ENCODE results near the gene ZBTB20.

DNA sequence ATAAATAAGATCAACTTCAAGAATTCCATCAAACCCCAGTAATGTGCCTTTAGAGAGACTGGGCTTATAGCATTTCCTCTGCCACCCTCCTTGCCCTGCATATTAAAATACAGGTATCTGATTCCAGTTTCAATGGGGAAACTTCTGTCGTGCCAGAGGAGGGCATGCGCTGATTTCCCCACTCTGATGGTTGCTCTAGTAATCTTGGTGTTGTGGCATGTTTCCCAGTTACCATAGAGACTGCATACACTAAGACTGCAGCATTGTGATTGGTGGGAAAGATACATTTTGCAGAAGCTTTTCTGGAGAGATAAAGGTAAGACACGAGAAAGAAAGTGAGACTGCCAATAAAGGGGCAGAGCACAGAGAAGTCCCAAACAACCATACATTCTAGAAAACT lies 627.7 kb downstream of the ZBTB20 start:
- TF ChIP-seq, protein P1, sequence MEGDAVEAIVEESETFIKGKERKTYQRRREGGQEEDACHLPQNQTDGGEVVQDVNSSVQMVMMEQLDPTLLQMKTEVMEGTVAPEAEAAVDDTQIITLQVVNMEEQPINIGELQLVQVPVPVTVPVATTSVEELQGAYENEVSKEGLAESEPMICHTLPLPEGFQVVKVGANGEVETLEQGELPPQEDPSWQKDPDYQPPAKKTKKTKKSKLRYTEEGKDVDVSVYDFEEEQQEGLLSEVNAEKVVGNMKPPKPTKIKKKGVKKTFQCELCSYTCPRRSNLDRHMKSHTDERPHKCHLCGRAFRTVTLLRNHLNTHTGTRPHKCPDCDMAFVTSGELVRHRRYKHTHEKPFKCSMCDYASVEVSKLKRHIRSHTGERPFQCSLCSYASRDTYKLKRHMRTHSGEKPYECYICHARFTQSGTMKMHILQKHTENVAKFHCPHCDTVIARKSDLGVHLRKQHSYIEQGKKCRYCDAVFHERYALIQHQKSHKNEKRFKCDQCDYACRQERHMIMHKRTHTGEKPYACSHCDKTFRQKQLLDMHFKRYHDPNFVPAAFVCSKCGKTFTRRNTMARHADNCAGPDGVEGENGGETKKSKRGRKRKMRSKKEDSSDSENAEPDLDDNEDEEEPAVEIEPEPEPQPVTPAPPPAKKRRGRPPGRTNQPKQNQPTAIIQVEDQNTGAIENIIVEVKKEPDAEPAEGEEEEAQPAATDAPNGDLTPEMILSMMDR (IDR thresholded peaks at IDR 0.05; ENCODE audit: insufficient read depth, low read length) = no peak
- no peak for TF ChIP-seq POLR2AphosphoS5 (IDR thresholded peaks at IDR 0.05; ENCODE audit: low read depth)
- TF ChIP-seq SPI1 (IDR thresholded peaks at IDR 0.05; ENCODE audit: borderline replicate concordance, low read depth) = no peak
